GM21786 (cell line): ENCODE results near the gene NEDD8.
A peak's percentile ranks its signal among the peaks of the same experiment; 100 is the strongest.

Source experiments
- ATAC-seq: cut with Tn5 transposase; IDR thresholded peaks from one replicate; pipeline ENCODE4 v1.9.1; 2021; ENCODE audit not compliant: unreplicated experiment

NEDD8 gene

GRCh38 chr14:24198814-24199524 lies 33.2 kb downstream of the NEDD8 start:
- no peak for ATAC-seq

- ATAC-seq: no peak
These were observed 35.1 kb downstream of the NEDD8 start for GRCh38 chr14:24197056-24197450.

- peak; percentile 20 for ATAC-seq
These were observed 35.8 kb downstream of the NEDD8 start for GRCh38 chr14:24196071-24197055.

- ATAC-seq: peak; percentile 84
These were observed 36.7 kb downstream of the NEDD8 start, which contains the start of gene TM9SF1 for GRCh38 chr14:24195186-24196070. Gene TM9SF1, minus strand, starts transcription at chr14:24195441. Its CDS starts 422 bp downstream, at chr14:24195019.

GRCh38 chr14:24194873-24195185 lies 37.3 kb downstream of the NEDD8 start:
- ATAC-seq: no peak

- ATAC-seq: no peak
These were observed 37.8 kb downstream of the NEDD8 start for GRCh38 chr14:24194186-24194872.

- no peak for ATAC-seq
These were observed 39.2 kb downstream of the NEDD8 start for GRCh38 chr14:24192933-24193332.

- ATAC-seq: no peak
These were observed 41.8 kb downstream of the NEDD8 start for GRCh38 chr14:24190416-24190815.

- ATAC-seq: no peak
These were observed 42.7 kb downstream of the NEDD8 start for GRCh38 chr14:24189460-24189859.

GRCh38 chr14:24189059-24189375 lies 43.1 kb downstream of the NEDD8 start:
- ATAC-seq: no peak

GRCh38 chr14:24188251-24189058 lies 43.7 kb downstream of the NEDD8 start, which contains the start of gene IPO4:
Gene IPO4, minus strand, starts transcription at chr14:24188816. Its CDS starts 29 bp downstream, at chr14:24188787.
- peak; percentile 96 for ATAC-seq

GRCh38 chr14:24187539-24187915 lies 44.6 kb downstream of the NEDD8 start:
- ATAC-seq: no peak

GRCh38 chr14:24186831-24187538 lies 45.2 kb downstream of the NEDD8 start:
- ATAC-seq: no peak

- no peak for ATAC-seq
These were observed 46.4 kb downstream of the NEDD8 start for GRCh38 chr14:24185741-24186140.

GRCh38 chr14:24185026-24185425 lies 47.1 kb downstream of the NEDD8 start:
- no peak for ATAC-seq

GRCh38 chr14:24184104-24184970 lies 47.8 kb downstream of the NEDD8 start:
- no peak for ATAC-seq

- no peak for ATAC-seq
These were observed 49.1 kb downstream of the NEDD8 start for GRCh38 chr14:24183014-24183481.
